GM19240 (cell line): Measurements from ENCODE around the gene TNIK.
"Not testable (repeated sequence)": the region's sequence is repeated elsewhere in the genome, so short reads cannot be mapped to it uniquely, and the experiment has no call there.

Source experiments
- DNase-seq: peaks from one replicate; pipeline ENCODE4 v3.0.0; 2011; ENCODE audit warnings: low spot score; ENCODE audit not compliant: insufficient read length

The TNIK gene

GRCh38 chr3:171446301-171446700, 13.9 kb downstream of the TNIK start:
- no peak for DNase-seq

GRCh38 chr3:171445620-171446204, 14.5 kb downstream of the TNIK start:
- DNase-seq: no peak

DNA sequence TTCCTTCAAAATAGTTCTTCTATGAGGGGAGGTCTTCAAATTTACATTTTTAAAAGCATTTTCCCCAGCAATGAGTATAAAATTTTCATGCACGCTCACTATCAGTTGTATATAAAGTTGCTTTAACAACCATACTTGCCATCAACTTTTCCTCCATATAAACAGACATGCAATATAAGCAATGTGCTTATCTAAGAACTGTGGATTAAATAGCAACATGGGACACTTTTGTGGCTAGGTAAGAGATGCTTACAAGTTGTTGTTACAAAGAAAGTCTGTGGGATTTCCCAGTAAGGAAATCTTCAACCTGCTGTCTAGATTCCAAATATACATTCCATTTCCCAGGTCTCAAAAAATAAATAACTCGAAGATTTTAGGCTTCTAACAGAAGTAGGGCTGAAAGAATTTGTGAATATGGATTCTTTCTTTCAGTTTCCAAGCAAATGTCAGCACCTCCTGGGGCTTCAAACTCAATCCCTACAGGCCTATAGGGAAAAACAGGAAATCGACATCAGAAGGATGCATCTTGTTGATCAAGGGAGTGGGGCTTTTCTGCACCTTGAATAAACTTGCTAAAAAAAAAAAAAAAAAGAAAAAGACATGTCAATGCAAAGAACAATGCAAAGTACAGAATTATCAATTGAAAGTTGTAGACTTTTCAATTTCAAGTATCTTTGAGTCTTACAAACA, 16.1 kb downstream of the TNIK start:
- DNase-seq: no peak

DNA sequence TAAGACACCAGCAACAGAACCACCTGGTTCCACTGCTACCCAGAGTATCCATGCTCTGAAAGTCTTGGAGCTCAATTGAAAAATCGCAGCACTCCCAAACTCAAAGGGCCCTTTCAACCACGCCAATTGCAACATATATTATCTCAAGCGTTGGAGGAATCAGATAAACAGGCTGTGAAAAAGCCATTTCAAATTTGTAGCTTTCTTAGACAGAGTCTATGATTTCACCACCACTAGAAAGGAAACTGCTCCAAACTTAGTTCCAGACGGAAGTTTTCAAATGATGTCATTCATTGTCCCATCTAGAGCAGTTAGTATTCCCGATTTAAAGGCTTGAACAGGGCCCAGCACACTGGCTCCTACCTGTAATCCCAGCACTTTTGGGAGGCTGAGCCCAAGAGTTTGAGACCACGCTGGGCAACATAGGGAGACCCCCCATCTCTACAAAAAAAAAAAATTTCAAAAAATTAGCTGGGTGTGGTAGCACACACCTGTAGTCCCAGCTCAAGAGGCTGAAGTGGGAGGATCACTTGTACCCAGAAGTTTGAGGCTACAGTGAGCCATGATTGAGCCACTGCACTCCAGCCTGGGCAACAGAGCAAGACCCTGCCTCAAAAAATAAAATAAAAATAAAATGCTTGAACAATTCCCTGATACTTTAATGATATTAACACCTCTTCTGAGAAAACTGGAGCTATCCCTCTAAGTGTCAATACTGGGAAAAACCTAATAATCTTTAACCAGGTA, 16.8 kb downstream of the TNIK start:
- no peak for DNase-seq

DNA sequence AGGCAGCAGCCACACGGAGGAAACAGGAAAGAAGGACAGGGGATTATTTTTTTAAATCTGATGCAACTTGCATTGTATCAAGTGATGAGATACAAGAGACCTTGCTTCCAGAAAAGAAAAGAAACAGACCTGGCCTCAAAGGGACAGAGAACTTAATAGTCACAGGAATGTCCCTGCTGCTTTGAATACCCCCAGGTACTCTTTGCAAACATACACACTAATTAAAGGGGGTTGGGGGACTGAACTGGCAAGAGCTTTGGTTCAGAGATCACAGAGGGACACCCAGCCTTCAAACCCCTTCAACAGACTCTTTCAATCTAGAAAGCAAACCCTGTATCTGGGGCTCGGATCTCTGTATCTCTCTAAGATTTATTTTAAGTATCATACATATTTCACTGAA, 18.0 kb downstream of the TNIK start:
- DNase-seq: no peak

GRCh38 chr3:171441381-171441780, 18.8 kb downstream of the TNIK start:
- no peak for DNase-seq

DNA sequence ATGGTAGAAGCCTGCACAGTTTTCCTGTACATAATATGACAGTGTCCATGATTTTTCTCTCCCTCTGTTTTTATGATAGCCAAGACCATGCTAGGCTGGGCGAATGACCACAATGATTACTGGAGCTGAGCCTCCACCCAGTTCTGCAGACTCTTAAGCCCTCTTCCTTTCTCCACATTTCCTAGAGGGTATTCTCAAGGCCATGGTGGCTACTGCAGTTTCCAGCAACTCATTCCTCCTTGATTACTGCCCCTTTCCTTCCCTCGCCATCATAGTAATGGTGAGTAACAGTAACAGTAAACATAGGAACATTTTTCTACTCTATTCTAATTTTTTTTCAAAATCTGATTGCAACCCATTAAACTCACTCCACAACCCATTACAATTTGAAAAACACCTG, 20.2 kb downstream of the TNIK start:
- no peak for DNase-seq

DNA sequence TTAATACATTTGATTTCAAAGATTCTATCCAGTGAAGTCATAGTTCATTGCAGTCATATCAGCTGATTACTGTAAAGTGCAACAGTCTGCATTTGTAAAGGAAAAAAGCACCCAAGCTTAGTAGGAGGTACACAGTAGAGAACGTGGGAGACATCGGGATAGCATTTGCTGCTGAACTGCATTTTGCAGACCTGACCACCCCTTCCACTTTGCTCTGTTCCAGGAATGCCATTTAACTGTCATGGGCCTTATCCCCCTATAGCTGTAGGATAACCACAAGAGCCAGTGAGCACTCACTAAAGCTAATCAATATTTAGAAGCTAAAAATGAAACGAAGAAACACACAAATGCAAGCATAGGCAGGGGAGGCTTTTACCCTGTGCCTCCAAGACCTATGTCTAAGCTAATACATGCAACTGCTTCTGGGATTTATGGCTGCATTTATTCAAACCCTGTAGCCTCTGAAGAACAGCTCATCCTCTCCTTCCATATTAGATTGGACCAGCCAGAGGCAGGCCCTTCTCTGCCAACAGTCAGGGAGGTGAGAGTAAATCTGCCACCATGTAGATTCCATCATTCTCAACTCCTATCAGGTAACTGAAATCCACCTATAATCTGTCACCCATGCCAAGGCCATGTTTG, 23.0 kb downstream of the TNIK start:
- no peak for DNase-seq

DNA sequence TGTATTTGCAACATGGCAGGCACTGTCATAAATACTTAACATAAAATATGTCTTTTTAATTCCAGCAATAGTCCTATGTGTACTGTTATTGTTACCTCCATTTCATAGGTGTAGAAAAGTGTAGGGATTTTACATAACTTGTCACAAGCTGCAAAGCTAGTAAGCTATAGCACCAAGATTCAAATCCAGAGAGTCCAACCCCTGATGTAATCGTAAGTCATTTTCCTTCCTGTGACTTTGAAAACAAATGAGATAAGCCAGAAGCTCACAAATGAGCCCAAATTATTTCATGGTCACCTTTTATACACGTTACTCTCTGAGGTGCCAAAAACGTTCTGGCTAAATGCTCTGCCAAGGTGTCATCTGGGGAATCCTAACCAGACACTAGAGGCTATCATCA, 23.8 kb downstream of the TNIK start:
- no peak for DNase-seq

DNA sequence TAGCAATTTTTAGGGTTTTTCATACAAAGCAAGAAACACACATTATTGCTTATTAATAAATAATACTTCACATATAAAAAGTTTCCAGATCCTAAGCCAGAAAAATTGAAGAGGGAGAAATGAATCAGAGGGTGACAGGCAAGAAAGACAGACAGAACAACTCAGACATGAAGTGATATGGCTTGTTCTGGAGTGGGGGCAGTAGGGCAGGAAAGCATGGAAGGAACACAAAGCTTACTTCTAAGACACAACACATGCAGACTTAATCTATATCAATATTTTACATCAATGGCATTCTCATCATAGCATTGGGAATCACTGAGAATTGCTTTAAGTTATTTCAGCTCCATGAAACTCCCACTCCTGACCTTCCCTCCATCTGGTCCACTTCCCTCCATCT, 24.4 kb downstream of the TNIK start:
- no peak for DNase-seq

GRCh38 chr3:171435143-171435542, 25.1 kb downstream of the TNIK start:
- DNase-seq: no peak

- DNase-seq: no peak
These were observed 27.7 kb downstream of the TNIK start for GRCh38 chr3:171432548-171432947.

- DNase-seq: no peak
These were observed 28.7 kb downstream of the TNIK start for GRCh38 chr3:171431550-171431949.

DNA sequence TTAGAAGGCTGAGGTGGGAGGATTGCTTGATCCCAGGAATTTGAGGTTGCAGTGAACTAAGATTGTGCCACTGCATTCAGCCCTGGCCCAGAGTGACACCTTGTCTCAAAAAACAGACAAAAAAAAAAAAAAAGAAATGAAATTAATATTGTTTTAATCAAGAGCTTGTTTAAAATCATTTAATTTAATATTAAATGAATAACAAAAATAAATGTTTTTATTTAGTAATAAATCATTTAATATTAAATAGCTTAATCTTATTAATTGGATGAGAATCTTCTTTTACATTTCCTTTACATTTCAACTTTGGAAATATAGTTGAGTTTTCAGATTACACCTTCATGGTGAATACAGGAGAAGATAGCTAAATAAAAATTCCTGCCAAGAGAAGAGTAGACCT, 29.7 kb downstream of the TNIK start:
- no peak for DNase-seq

DNA sequence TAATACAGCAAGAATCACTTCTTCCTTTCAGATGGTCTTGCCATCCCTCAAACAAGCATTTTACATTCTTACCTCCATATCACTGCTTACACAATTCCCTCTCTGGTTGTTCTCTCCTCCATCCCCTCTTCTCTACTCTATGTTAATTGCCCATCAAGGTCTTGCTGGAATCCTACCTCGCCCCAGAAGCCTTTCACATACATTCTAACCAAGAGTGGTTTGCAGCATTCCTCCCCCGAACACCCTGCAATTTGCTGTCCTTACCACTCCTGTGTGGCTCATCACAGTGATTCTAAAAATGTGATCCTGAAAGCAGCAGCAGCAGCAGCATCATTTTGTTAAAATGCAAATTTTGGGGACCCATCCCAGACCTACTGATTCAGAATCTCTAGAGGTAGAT, 30.6 kb downstream of the TNIK start:
- no peak for DNase-seq

DNA sequence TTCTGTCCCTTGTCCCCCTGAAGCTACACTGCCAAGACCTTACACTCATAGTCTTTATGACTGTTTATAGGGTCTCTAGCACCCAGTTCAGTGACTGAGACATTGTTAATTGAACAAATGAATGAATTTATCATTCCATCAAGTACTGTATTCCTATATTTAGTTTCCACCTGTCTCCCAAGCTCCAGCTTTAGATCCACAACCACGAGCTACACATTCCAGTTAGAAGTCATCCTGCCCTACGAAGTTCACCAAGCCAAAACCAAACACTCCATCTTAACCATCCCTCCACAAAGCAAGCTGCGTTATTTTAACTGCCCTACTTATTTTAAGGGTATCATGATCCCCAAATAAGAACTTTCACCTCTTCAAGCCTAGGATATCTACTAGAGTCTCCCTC, 31.3 kb downstream of the TNIK start:
- no peak for DNase-seq

GRCh38 chr3:171428321-171428787, 31.9 kb downstream of the TNIK start:
- DNase-seq: no peak

GRCh38 chr3:171427771-171428320, 32.4 kb downstream of the TNIK start:
- no peak for DNase-seq

DNA sequence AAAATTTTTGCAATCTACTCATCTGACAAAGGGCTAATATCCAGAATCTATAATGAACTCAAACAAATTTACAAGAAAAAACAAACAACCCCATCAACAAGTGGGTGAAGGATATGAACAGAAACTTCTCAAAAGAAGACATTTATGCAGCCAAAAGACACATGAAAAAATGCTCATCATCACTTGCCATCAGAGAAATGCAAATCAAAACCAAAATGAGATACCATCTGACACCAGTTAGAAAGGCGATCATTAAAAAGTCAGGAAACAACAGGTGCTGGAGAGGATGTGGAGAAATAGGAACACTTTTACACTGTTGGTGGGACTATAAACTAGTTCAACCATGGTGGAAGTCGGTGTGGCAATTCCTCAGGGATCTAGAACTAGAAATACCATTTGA, 36.1 kb downstream of the TNIK start:
- DNase-seq: not testable (repeated sequence)

- not testable (repeated sequence) for DNase-seq
These were observed 37.4 kb downstream of the TNIK start for GRCh38 chr3:171422855-171423254.

DNA sequence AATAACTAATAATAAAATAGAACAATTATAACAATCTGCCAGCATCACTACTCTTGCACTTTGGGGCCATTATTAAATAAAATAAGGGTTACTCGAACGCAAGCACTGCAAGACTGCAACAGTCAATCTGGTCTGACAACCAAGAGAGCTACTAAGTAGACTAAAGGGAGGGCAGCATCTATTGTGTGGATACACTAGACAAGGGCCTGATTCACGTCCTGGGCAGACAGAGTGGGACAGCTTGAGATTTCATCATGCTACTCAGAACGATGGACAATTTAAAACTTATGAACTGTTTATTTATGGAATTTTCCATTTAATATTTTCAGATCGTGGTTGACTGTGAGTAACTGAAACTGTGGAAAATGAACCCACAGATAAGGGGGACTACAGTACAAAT, 39.5 kb downstream of the TNIK start:
- no peak for DNase-seq

GRCh38 chr3:171419457-171419856, 40.7 kb downstream of the TNIK start:
- no peak for DNase-seq
